ENCODE measurements around the gene DNAH5. TPM values are rescaled to one million over a fixed set of nuclear protein-coding genes. Genes with fewer than 3 reads are reported as not detected.

DNAH5 gene
- total and polyA plus RNA-seq, 7 experiments from 2014 or later, result not detected

- CTCF ChIA-PET, result no interaction called here
- H3K4me3 ChIP-seq (ENCODE audit: low read length), result no peak overlapping the region
- POLR2A ChIA-PET, result no interaction called here
- no peak for ATAC-seq
- Mint-ChIP-seq H3K4me3 (no peak overlapping the region), H3K36me3 (no peaks in the 10 kb centered on the region), H3K27ac (no peak overlapping the region), H3K27me3 (no peaks in the 10 kb centered on the region), H3K9me3 (peaks cover 0 to 10% (median 2%) of the 10 kb centered on the region in 11 donors), H3K4me1 (peaks cover 0 to 2% (median 0%) of the 10 kb centered on the region in 7 donors)
- H3K9me3 ChIP-seq (ENCODE audit: control insufficient read depth in 2 of 3, low read length in 3 of 3), result no peaks in the 10 kb centered on the region
- no peaks in the 10 kb centered on the region for H3K27me3 ChIP-seq (ENCODE audit: control insufficient read depth in 2 of 2, insufficient read depth in 2 of 2, low read length in 2 of 2)
- intact Hi-C loops (cut with micrococcal nuclease), result no loop called here
- no peaks in the 10 kb centered on the region for H3K4me1 ChIP-seq (ENCODE audit: control insufficient read depth in 2 of 2, insufficient read depth in 2 of 2, low read length in 2 of 2)
- H3K36me3 ChIP-seq (ENCODE audit: control insufficient read depth in 2 of 3, insufficient read depth in 3 of 3, low read length in 3 of 3), result no peaks in the 10 kb centered on the region
- no peak for DNase-seq
- H3K27ac ChIP-seq (ENCODE audit: low read depth, low read length), result no peak overlapping the region
These were observed 199.0 kb downstream of the DNAH5 start for GRCh38 chr5:13745508-13745907.

GRCh38 chr5:13740471-13740870, 204.0 kb downstream of the DNAH5 start:
- H3K27ac ChIP-seq (ENCODE audit: low read depth, low read length), result no peak overlapping the region
- no peaks in the 10 kb centered on the region for H3K9me3 ChIP-seq (ENCODE audit: control insufficient read depth in 2 of 3, low read length in 3 of 3)
- DNase-seq (no peak), ATAC-seq (no peak)
- CTCF ChIA-PET, result no interaction called here
- no peaks in the 10 kb centered on the region for H3K36me3 Mint-ChIP-seq
- H3K9me3 Mint-ChIP-seq, result peaks cover 0 to 15% (median 10%) of the 10 kb centered on the region in 11 donors
- no peak overlapping the region for H3K4me3 ChIP-seq (ENCODE audit: low read length)
- intact Hi-C loops (cut with micrococcal nuclease), result no loop called here
- H3K36me3 ChIP-seq (ENCODE audit: control insufficient read depth in 2 of 3, insufficient read depth in 3 of 3, low read length in 3 of 3), result no peaks in the 10 kb centered on the region
- no peaks in the 10 kb centered on the region for H3K27me3 ChIP-seq (ENCODE audit: control insufficient read depth in 2 of 2, insufficient read depth in 2 of 2, low read length in 2 of 2)
- no peaks in the 10 kb centered on the region for H3K4me1 ChIP-seq (ENCODE audit: control insufficient read depth in 2 of 2, insufficient read depth in 2 of 2, low read length in 2 of 2)
- peaks cover 0 to 2% (median 0%) of the 10 kb centered on the region in 7 donors for H3K4me1 Mint-ChIP-seq
- H3K27ac Mint-ChIP-seq, result no peak overlapping the region
- POLR2A ChIA-PET, result no interaction called here
- no peak overlapping the region for H3K4me3 Mint-ChIP-seq
- H3K27me3 Mint-ChIP-seq, result no peaks in the 10 kb centered on the region

- DNase-seq (no peak), ATAC-seq (no peak)
- Mint-ChIP-seq H3K4me1 (peaks cover 0 to 2% (median 0%) of the 10 kb centered on the region in 7 donors), H3K4me3 (no peak overlapping the region), H3K27ac (no peak overlapping the region), H3K27me3 (no peaks in the 10 kb centered on the region), H3K9me3 (peaks cover 0 to 22% (median 11%) of the 10 kb centered on the region in 11 donors), H3K36me3 (no peaks in the 10 kb centered on the region)
- H3K36me3 ChIP-seq (ENCODE audit: control insufficient read depth in 2 of 3, insufficient read depth in 3 of 3, low read length in 3 of 3), result no peaks in the 10 kb centered on the region
- H3K4me3 ChIP-seq (ENCODE audit: low read length), result no peak overlapping the region
- ChIA-PET CTCF (no interaction called here), POLR2A (no interaction called here)
- H3K4me1 ChIP-seq (ENCODE audit: control insufficient read depth in 2 of 2, insufficient read depth in 2 of 2, low read length in 2 of 2), result no peaks in the 10 kb centered on the region
- H3K27me3 ChIP-seq (ENCODE audit: control insufficient read depth in 2 of 2, insufficient read depth in 2 of 2, low read length in 2 of 2), result no peaks in the 10 kb centered on the region
- intact Hi-C loops (cut with micrococcal nuclease), result no loop called here
- no peak overlapping the region for H3K27ac ChIP-seq (ENCODE audit: low read depth, low read length)
- H3K9me3 ChIP-seq (ENCODE audit: control insufficient read depth in 2 of 3, low read length in 3 of 3), result no peaks in the 10 kb centered on the region
These were observed 205.0 kb downstream of the DNAH5 start for GRCh38 chr5:13739479-13739878.

GRCh38 chr5:13735691-13736090, 208.8 kb downstream of the DNAH5 start:
- Mint-ChIP-seq H3K27me3 (no peaks in the 10 kb centered on the region), H3K4me3 (no peak overlapping the region), H3K27ac (no peak overlapping the region), H3K9me3 (peaks cover 0 to 23% (median 12%) of the 10 kb centered on the region in 11 donors), H3K4me1 (peaks cover 0 to 2% (median 0%) of the 10 kb centered on the region in 7 donors), H3K36me3 (no peaks in the 10 kb centered on the region)
- Histone ChIP-seq H3K4me3 (ENCODE audit: low read length) (no peak overlapping the region), H3K4me1 (ENCODE audit: control insufficient read depth in 2 of 2, insufficient read depth in 2 of 2, low read length in 2 of 2) (no peaks in the 10 kb centered on the region), H3K27me3 (ENCODE audit: control insufficient read depth in 2 of 2, insufficient read depth in 2 of 2, low read length in 2 of 2) (no peaks in the 10 kb centered on the region), H3K36me3 (ENCODE audit: control insufficient read depth in 2 of 3, insufficient read depth in 3 of 3, low read length in 3 of 3) (no peaks in the 10 kb centered on the region), H3K27ac (ENCODE audit: low read depth, low read length) (no peak overlapping the region), H3K9me3 (ENCODE audit: control insufficient read depth in 2 of 3, low read length in 3 of 3) (no peaks in the 10 kb centered on the region)
- ChIA-PET CTCF (no interaction called here), POLR2A (no interaction called here)
- intact Hi-C loops (cut with micrococcal nuclease), result no loop called here
- ATAC-seq (no peak), DNase-seq (no peak)

- H3K27me3 ChIP-seq (ENCODE audit: control insufficient read depth in 2 of 2, insufficient read depth in 2 of 2, low read length in 2 of 2), result no peaks in the 10 kb centered on the region
- H3K27me3 Mint-ChIP-seq, result no peaks in the 10 kb centered on the region
- no peak overlapping the region for H3K27ac Mint-ChIP-seq
- no peak for DNase-seq
- H3K4me1 Mint-ChIP-seq, result no peaks in the 10 kb centered on the region
- H3K4me1 ChIP-seq (ENCODE audit: control insufficient read depth in 2 of 2, insufficient read depth in 2 of 2, low read length in 2 of 2), result no peaks in the 10 kb centered on the region
- ChIA-PET POLR2A (no interaction called here), CTCF (no interaction called here)
- H3K9me3 Mint-ChIP-seq, result peaks cover 0 to 24% (median 6%) of the 10 kb centered on the region in 11 donors
- ATAC-seq, result no peak
- H3K36me3 ChIP-seq (ENCODE audit: control insufficient read depth in 2 of 3, insufficient read depth in 3 of 3, low read length in 3 of 3), result no peaks in the 10 kb centered on the region
- H3K36me3 Mint-ChIP-seq, result no peaks in the 10 kb centered on the region
- H3K4me3 Mint-ChIP-seq, result no peak overlapping the region
- no peaks in the 10 kb centered on the region for H3K9me3 ChIP-seq (ENCODE audit: control insufficient read depth in 2 of 3, low read length in 3 of 3)
- H3K27ac ChIP-seq (ENCODE audit: low read depth, low read length), result no peak overlapping the region
- no peak overlapping the region for H3K4me3 ChIP-seq (ENCODE audit: low read length)
- intact Hi-C loops (cut with micrococcal nuclease), result no loop called here
These were observed 213.3 kb downstream of the DNAH5 start for GRCh38 chr5:13731121-13731628.

GRCh38 chr5:13708906-13709305, 235.6 kb downstream of the DNAH5 start:
- Histone ChIP-seq H3K4me1 (ENCODE audit: control insufficient read depth in 2 of 2, insufficient read depth in 2 of 2, low read length in 2 of 2) (no peaks in the 10 kb centered on the region), H3K36me3 (ENCODE audit: control insufficient read depth in 2 of 3, insufficient read depth in 3 of 3, low read length in 3 of 3) (no peaks in the 10 kb centered on the region), H3K27me3 (ENCODE audit: control insufficient read depth in 2 of 2, insufficient read depth in 2 of 2, low read length in 2 of 2) (no peaks in the 10 kb centered on the region), H3K9me3 (ENCODE audit: control insufficient read depth in 2 of 3, low read length in 3 of 3) (no peaks in the 10 kb centered on the region), H3K4me3 (ENCODE audit: low read length) (no peak overlapping the region), H3K27ac (ENCODE audit: low read depth, low read length) (no peak overlapping the region)
- Mint-ChIP-seq H3K4me3 (no peak overlapping the region), H3K9me3 (peaks cover 0 to 39% (median 10%) of the 10 kb centered on the region in 11 donors), H3K4me1 (no peaks in the 10 kb centered on the region), H3K27ac (no peak overlapping the region), H3K27me3 (no peaks in the 10 kb centered on the region), H3K36me3 (peaks cover 0 to 4% (median 0%) of the 10 kb centered on the region in 5 donors)
- no peak for DNase-seq
- ChIA-PET CTCF (no interaction called here), POLR2A (no interaction called here)
- ATAC-seq, result no peak
- intact Hi-C loops (cut with micrococcal nuclease), result no loop called here

- ChIA-PET CTCF (no interaction called here), POLR2A (no interaction called here)
- H3K27me3 ChIP-seq (ENCODE audit: control insufficient read depth in 2 of 2, insufficient read depth in 2 of 2, low read length in 2 of 2), result no peaks in the 10 kb centered on the region
- no peaks in the 10 kb centered on the region for H3K9me3 ChIP-seq (ENCODE audit: control insufficient read depth in 2 of 3, low read length in 3 of 3)
- H3K4me3 ChIP-seq (ENCODE audit: low read length), result no peak overlapping the region
- Mint-ChIP-seq H3K9me3 (peaks cover 0 to 37% (median 11%) of the 10 kb centered on the region in 11 donors), H3K36me3 (peaks cover 0 to 4% (median 0%) of the 10 kb centered on the region in 5 donors), H3K27ac (no peak overlapping the region), H3K4me1 (no peaks in the 10 kb centered on the region), H3K27me3 (no peaks in the 10 kb centered on the region), H3K4me3 (no peak overlapping the region)
- ATAC-seq (no peak), DNase-seq (no peak)
- intact Hi-C loops (cut with micrococcal nuclease), result no loop called here
- no peaks in the 10 kb centered on the region for H3K36me3 ChIP-seq (ENCODE audit: control insufficient read depth in 2 of 3, insufficient read depth in 3 of 3, low read length in 3 of 3)
- H3K27ac ChIP-seq (ENCODE audit: low read depth, low read length), result no peak overlapping the region
- no peaks in the 10 kb centered on the region for H3K4me1 ChIP-seq (ENCODE audit: control insufficient read depth in 2 of 2, insufficient read depth in 2 of 2, low read length in 2 of 2)
These were observed 236.1 kb downstream of the DNAH5 start for GRCh38 chr5:13708432-13708831.

Measured in naive thymus-derived CD4-positive, alpha-beta T cell (primary cell).